ENCODE measurements around the gene EGF. TPM values are rescaled to one million over a fixed set of nuclear protein-coding genes. Genes with fewer than 3 reads are reported as not detected.

Gene EGF
- total RNA-seq, 1 donor from 2014 or later, result 15.0 TPM

DNA sequence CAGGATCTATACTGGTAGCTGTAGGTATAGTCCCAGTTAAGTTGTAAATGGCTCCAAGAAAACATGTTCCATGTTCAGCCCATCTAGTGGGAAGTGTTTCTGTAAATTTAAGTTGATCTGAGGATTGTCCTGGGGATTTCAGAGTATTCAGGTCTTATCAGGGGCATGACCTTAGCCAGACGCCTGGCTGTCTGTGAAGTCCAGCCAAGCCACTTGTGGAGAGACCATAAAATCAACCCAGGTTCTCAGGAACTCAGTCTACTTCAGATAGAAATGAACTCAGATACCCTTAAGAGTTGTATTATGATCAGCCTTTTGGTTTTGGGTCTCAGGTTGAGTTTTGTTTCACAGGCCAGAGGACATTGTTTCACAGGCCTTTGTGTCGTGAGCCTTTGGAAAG lies 95.9 kb downstream of the EGF start:
- Mint-ChIP-seq H3K27me3 (ENCODE audit: unreplicated experiment) (no peaks in the 10 kb centered on the region), H3K36me3 (ENCODE audit: low read depth, unreplicated experiment) (no peaks in the 10 kb centered on the region), H3K9me3 (ENCODE audit: unreplicated experiment) (no peaks in the 10 kb centered on the region), H3K4me3 (ENCODE audit: unreplicated experiment) (no peak overlapping the region), H3K4me1 (ENCODE audit: unreplicated experiment) (no peaks in the 10 kb centered on the region), H3K27ac (ENCODE audit: unreplicated experiment) (no peak overlapping the region)
- no peak for DNase-seq (ENCODE audit: low spot score)
- TF ChIP-seq, protein P1, sequence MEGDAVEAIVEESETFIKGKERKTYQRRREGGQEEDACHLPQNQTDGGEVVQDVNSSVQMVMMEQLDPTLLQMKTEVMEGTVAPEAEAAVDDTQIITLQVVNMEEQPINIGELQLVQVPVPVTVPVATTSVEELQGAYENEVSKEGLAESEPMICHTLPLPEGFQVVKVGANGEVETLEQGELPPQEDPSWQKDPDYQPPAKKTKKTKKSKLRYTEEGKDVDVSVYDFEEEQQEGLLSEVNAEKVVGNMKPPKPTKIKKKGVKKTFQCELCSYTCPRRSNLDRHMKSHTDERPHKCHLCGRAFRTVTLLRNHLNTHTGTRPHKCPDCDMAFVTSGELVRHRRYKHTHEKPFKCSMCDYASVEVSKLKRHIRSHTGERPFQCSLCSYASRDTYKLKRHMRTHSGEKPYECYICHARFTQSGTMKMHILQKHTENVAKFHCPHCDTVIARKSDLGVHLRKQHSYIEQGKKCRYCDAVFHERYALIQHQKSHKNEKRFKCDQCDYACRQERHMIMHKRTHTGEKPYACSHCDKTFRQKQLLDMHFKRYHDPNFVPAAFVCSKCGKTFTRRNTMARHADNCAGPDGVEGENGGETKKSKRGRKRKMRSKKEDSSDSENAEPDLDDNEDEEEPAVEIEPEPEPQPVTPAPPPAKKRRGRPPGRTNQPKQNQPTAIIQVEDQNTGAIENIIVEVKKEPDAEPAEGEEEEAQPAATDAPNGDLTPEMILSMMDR (IDR thresholded peaks at IDR 0.05; ENCODE audit: unreplicated experiment), result no peak

DNA sequence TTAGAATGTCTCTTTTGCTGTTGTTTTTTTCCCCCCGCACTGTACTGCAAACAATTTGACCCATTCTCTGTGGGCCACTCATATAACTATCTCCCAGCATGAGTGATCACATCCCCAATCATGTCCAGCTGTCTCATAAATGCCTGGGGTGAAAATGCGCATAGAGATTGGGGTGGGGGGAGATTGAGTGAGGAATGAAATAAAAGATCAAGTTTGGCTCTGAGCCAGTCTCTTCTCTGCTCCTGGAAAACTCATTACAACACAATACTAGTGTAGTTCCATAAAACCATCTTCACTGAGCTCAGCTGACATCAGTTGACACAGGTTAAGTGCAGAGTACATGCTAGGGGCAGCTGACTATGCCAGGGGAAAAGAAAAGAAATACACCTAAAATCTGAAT lies 96.9 kb downstream of the EGF start:
- no peak for DNase-seq (ENCODE audit: low spot score)
- Mint-ChIP-seq H3K9me3 (ENCODE audit: unreplicated experiment) (no peaks in the 10 kb centered on the region), H3K27me3 (ENCODE audit: unreplicated experiment) (no peaks in the 10 kb centered on the region), H3K4me3 (ENCODE audit: unreplicated experiment) (no peak overlapping the region), H3K36me3 (ENCODE audit: low read depth, unreplicated experiment) (no peaks in the 10 kb centered on the region), H3K27ac (ENCODE audit: unreplicated experiment) (no peak overlapping the region), H3K4me1 (ENCODE audit: unreplicated experiment) (no peaks in the 10 kb centered on the region)
- TF ChIP-seq, protein P1 (IDR thresholded peaks at IDR 0.05; ENCODE audit: unreplicated experiment), result no peak

DNA sequence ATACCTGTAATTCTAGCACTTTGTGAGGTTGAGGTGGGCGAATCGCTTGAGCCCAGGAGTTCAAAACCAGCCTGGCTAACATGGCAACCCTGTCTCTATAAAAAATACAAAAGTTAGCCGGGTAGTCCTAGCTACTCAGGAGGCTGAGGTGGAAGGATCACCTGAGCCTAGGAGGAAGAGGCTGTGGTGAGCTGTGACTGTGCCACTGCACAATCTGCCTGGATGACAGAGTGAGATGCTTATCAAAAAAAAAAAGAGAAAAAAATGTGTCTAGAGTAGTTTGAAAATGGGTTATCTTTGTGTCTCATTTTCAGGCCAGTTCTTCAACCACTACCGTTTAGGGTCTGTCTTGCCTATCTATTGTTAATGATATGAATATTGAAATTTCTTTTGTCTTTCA lies 98.1 kb downstream of the EGF start:
- Mint-ChIP-seq H3K27ac (ENCODE audit: unreplicated experiment) (no peak overlapping the region), H3K36me3 (ENCODE audit: low read depth, unreplicated experiment) (no peaks in the 10 kb centered on the region), H3K9me3 (ENCODE audit: unreplicated experiment) (no peaks in the 10 kb centered on the region), H3K4me1 (ENCODE audit: unreplicated experiment) (no peaks in the 10 kb centered on the region), H3K4me3 (ENCODE audit: unreplicated experiment) (no peak overlapping the region), H3K27me3 (ENCODE audit: unreplicated experiment) (no peaks in the 10 kb centered on the region)
- DNase-seq (ENCODE audit: low spot score), result no peak
- TF ChIP-seq, protein P1 (IDR thresholded peaks at IDR 0.05; ENCODE audit: unreplicated experiment), result no peak

DNA sequence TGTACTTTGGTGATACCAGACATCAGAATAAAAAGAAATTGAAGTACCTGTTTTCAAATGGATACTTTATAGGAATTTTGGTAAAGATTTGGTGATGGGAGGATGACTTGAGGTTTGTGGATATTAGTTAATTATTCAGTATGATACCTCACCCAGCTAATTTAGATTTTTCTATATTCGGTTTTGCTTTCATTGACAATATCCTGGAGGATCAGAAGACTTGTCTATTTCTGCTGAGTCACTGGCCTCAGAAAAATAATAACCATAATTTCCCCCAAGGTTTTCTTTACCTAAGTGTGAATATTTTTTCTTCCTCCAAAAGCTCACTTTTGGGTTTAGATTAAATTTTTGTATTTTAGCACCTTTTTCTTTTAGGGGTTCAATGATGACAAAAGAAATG lies 100.2 kb downstream of the EGF start:
- Mint-ChIP-seq H3K4me3 (ENCODE audit: unreplicated experiment) (no peak overlapping the region), H3K27me3 (ENCODE audit: unreplicated experiment) (no peaks in the 10 kb centered on the region)

DNA sequence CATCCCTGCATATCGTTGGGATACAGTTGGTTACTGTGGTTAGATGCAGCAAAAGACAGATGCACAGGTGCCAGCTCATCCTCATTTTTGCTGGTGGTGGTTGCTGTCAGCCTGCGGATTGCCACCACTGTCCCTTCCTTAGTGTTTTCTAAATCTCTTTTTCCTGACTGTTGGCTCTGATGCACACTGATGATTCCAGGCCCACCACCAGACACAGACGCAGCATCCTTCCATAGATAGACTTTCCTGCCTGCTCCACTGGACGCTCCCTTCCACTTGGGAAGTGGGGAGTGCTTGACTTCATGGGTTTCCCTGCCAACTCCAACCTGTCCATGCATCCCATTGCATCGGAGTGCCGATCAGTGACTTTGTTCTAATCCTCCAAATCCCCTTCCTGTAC lies 101.5 kb downstream of the EGF start:
- TF ChIP-seq, protein P1 (IDR thresholded peaks at IDR 0.05; ENCODE audit: unreplicated experiment), result no peak
- Mint-ChIP-seq H3K27ac (ENCODE audit: unreplicated experiment) (no peak overlapping the region), H3K4me1 (ENCODE audit: unreplicated experiment) (no peaks in the 10 kb centered on the region), H3K4me3 (ENCODE audit: unreplicated experiment) (no peak overlapping the region), H3K9me3 (ENCODE audit: unreplicated experiment) (no peaks in the 10 kb centered on the region), H3K36me3 (ENCODE audit: low read depth, unreplicated experiment) (no peaks in the 10 kb centered on the region), H3K27me3 (ENCODE audit: unreplicated experiment) (no peaks in the 10 kb centered on the region)
- DNase-seq (ENCODE audit: low spot score), result no peak

More for the DNA sequence above, 100.2 kb downstream of the EGF start:
- H3K36me3 Mint-ChIP-seq (ENCODE audit: low read depth, unreplicated experiment), result no peaks in the 10 kb centered on the region
- no peaks in the 10 kb centered on the region for H3K9me3 Mint-ChIP-seq (ENCODE audit: unreplicated experiment)
- H3K27ac Mint-ChIP-seq (ENCODE audit: unreplicated experiment), result no peak overlapping the region
- no peaks in the 10 kb centered on the region for H3K4me1 Mint-ChIP-seq (ENCODE audit: unreplicated experiment)
- TF ChIP-seq, protein P1 (IDR thresholded peaks at IDR 0.05; ENCODE audit: unreplicated experiment), result no peak
- no peak for DNase-seq (ENCODE audit: low spot score)

Measured in endothelial cell (in vitro differentiated cells).